Ishikawa (cell line): ENCODE data around the gene BMF.

Experiments used
- RAD21 ChIP-seq: IDR thresholded peaks from 2 replicates; pipeline ENCODE4 v1.6.1; 2012; ENCODE audit warnings: low read depth
- REST ChIP-seq: IDR thresholded peaks from 2 replicates; pipeline ENCODE4 v1.6.1; 2012; ENCODE audit warnings: low read depth, mild to moderate bottlenecking
- YY1 ChIP-seq: IDR thresholded peaks from 2 replicates; pipeline ENCODE4 v1.6.1; 2012; ENCODE audit warnings: low read depth

DNA sequence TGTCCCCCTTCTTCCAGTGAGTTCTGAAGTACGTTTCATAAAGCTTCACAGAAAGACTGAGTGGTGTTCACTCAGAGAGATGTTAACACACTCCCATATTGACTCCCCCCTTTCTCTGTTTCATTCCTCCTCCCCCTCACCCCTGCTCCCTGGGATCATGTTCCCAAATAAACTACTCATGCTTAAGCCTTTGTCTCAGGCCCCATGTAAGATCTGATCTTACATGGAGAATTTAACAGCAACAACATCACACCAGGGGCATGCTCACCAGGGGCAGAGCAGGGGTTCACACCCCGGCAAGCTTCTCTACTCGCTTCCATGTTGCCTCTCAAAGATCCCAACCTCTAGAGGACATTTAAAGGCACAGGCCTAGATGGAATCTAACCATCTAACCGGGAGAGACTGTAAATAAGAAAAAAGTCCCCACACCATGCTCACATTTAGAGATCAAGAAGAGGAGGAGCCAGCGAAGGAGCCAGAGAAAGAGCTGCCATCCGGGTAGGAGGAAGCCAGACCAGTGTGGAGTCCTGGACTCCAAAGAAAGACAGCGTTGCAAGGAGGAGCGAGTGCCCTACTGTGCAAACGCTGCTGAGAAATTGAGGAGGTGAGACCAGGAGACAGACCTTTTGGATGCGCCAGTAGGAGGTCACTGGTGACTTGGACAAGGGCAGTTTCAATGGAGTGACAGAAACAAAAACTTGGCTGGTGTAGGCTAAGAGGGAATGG is 48.3 kb downstream of the BMF start:
- TF ChIP-seq REST (no peak), YY1 (no peak), RAD21 (no peak)
